Psoas muscle (tissue), 8 donors: ENCODE results near the gene COPG1. TPM values are rescaled to one million over a fixed set of nuclear protein-coding genes. Genes with fewer than 3 reads are reported as not detected.

Experiments used
- ATAC-seq, 4 donors: fragments of 200-7000 bp; cut with Tn5 transposase; one replicate each; pipeline ENCODE4 v1.9.1; 2020; ENCODE audit warnings: moderate library complexity in 3 of 4, mild to moderate bottlenecking in 2 of 4
- DNase-seq, 2 donors: peaks; one replicate each; pipeline ENCODE4 v3.0.0-alpha.2; 2020
- H3K27ac ChIP-seq: fragments of 200-600 bp; one replicate; pipeline ENCODE4 v1.8.0; 2022
- H3K27me3 ChIP-seq, 3 donors: fragments of 200-600 bp in 1 of 3; one replicate each; pipeline versions ENCODE4 v1.6.1 to v1.8.0; 2013 to 2022; ENCODE audit warnings: low read length in 2 of 3, mild to moderate bottlenecking in 2 of 3, moderate library complexity in 1 of 3; ENCODE audit not compliant: insufficient read depth in 3 of 3
- H3K36me3 ChIP-seq, 2 donors: fragments of 200-600 bp in 1 of 2; one replicate each; pipeline versions ENCODE4 v1.6.1 to v1.8.0; 2013 to 2022; ENCODE audit warnings: low read depth in 1 of 2, mild to moderate bottlenecking in 1 of 2, moderate library complexity in 1 of 2; ENCODE audit not compliant: insufficient read depth in 1 of 2
- H3K4me1 ChIP-seq: fragments of 200-600 bp; one replicate; pipeline ENCODE4 v1.8.0; 2022
- H3K4me3 ChIP-seq: fragments of 200-600 bp; one replicate; pipeline ENCODE4 v1.8.0; 2022; ENCODE audit warnings: mild to moderate bottlenecking
- H3K9me3 ChIP-seq: fragments of 200-600 bp; one replicate; pipeline ENCODE4 v1.8.0; 2022
- WGBS, 3 donors: extraction: QIAGEN DNeasy Blood & Tissue Kit; methylation state at CpG; one replicate each; pipeline versions ENCODE4 v1.1.6 to v1.1.7; 2013; 5-methylcytosine and 5-hydroxymethylcytosine counted together
- intact Hi-C, 2 donors: fragments of 100-400 bp; cut with DNase I; formaldehyde crosslinking; loops; one replicate each; pipeline versions ENCODE4 v1.11.0 to v1.14.2; 2022
- polyA plus RNA-seq, 3 donors: library from polyadenylated mRNA; stranded (reverse); fragments of 200-250 nt; gene quantifications; one replicate each; pipeline ENCODE4 v1.2.3, GENCODE V29; 2013
- total RNA-seq, 4 donors: library from RNA; stranded (reverse); fragmentation: NEBNext Ultra II Directional in 2 of 4; extraction: Animal tissue kit (Norgen Biotek cat#: 25700) in 2 of 4; gene quantifications; one replicate each; pipeline versions ENCODE4 v1.2.1 to v1.2.4, GENCODE V29; 2021 to 2023
- TF ChIP-seq, protein P1 (sequence below): fragments of 200-600 bp; IDR thresholded peaks from one replicate; pipeline ENCODE4 v1.8.0; 2022; ENCODE audit warnings: antibody characterized with exemption
- donor health status: healthy with polysubstance abuse.
- donor health status: DM: no; HTN: no; CAD: no; lungs with moderate emphysema.
- donor health status: Bipolar disorder and iron deficiency.
- donor health status: healthy.
- donor health status: DM: yes; HTN: yes; CAD: no.
- donor health status: DM: no; HTN: no; CAD: no.
- donor health status: DM: no; HTN: no; CAD: no.
- donor health status: DM: yes; HTN: yes; CAD: no.

Gene COPG1
- total and polyA plus RNA-seq, 7 donors = 58.4 to 96.1 (median 66.9) TPM

DNA sequence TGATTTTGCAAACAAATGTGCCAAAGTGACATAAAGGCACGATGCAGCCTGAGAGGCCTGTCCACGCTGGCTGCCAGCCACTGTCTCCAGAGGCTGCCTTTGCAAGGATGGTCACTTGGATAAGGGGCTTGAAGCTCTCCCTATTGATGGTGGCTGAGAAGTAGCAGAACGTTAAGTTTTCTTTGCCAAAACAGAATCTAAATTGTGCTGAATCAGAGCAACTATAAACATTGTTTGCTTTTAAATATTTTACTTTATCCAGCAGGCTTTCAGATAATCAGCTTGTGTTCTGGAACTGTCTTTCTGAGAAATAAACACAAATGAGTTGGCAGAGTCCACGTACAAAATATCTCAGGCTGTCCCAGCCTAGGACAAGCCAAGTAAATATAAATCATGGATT, 41.9 kb upstream of the COPG1 start:
- WGBS, 3 donors = 34 to 63% (median 35%) methylated on average over 4 of the region's 4 CpGs
- no peaks in the 10 kb centered on the region for H3K9me3 ChIP-seq
- H3K4me3 ChIP-seq = no peak overlapping the region
- H3K27me3 ChIP-seq = no peaks in the 10 kb centered on the region
- no peak for ATAC-seq
- H3K27ac ChIP-seq = no peak overlapping the region
- H3K36me3 ChIP-seq = no peaks in the 10 kb centered on the region
- H3K4me1 ChIP-seq = peaks cover 14% of the 10 kb centered on the region
- intact Hi-C loops = no loop called here
- no peak for DNase-seq
- TF ChIP-seq, protein P1, sequence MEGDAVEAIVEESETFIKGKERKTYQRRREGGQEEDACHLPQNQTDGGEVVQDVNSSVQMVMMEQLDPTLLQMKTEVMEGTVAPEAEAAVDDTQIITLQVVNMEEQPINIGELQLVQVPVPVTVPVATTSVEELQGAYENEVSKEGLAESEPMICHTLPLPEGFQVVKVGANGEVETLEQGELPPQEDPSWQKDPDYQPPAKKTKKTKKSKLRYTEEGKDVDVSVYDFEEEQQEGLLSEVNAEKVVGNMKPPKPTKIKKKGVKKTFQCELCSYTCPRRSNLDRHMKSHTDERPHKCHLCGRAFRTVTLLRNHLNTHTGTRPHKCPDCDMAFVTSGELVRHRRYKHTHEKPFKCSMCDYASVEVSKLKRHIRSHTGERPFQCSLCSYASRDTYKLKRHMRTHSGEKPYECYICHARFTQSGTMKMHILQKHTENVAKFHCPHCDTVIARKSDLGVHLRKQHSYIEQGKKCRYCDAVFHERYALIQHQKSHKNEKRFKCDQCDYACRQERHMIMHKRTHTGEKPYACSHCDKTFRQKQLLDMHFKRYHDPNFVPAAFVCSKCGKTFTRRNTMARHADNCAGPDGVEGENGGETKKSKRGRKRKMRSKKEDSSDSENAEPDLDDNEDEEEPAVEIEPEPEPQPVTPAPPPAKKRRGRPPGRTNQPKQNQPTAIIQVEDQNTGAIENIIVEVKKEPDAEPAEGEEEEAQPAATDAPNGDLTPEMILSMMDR = no peak

DNA sequence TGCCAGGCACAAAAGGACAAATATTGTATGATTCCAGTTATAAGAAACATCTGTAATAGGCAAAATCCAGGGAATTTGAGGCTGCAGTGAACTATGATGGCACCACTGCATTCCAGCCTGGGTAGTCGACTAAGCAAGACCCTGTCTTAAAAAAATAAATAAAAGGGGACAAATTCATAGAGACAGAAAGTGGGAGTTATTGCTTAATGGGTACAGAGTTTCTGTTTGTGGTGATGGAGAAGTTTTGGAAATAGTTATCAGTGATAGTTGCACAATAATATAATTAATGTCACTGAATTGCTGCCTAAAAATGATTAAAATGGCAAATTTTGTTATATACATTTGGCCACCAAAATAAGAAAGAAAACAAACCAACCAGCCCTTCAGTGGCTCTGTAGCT, 38.1 kb upstream of the COPG1 start:
- DNase-seq (no peak), ATAC-seq (no peak)
- H3K4me3 ChIP-seq = peak overlapping the region; percentile 41
- 67 to 87% (median 76%) methylated on average over 1 of the region's 1 CpG for WGBS, 3 donors
- intact Hi-C loops = loop anchor here in 1 of 2 donors (2.0 kb wide), 1 partner anchor 15 kb away; no protein-coding TSS in a partner anchor
- H3K36me3 ChIP-seq = no peaks in the 10 kb centered on the region
- TF ChIP-seq, protein P1 = no peak
- no peaks in the 10 kb centered on the region for H3K27me3 ChIP-seq
- H3K9me3 ChIP-seq = no peaks in the 10 kb centered on the region
- peaks cover 16% of the 10 kb centered on the region for H3K4me1 ChIP-seq
- peak overlapping the region; percentile 72 for H3K27ac ChIP-seq

DNA sequence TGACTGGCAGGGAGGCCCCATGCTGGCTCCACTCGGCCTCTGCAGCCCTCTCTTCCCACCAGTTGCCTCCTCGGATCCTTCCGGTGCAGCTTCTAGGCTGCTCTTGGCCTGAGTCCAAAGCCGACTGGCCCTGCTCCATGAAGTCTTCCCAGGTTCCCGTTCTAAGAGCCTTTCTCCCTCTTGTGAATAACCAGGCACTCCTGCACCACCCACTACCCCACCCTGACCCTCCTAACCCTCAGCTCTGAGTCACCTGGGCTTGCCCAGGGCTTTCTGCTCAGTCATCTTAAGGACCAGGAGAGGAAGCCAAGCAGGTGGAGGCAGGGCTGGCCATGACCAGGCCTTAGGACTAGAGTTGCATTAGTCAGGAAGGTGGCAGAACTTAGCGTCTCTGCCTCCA, 37.6 kb upstream of the COPG1 start:
- peak; percentile 99 to 100 (median 100) for ATAC-seq
- H3K4me3 ChIP-seq = peak overlapping the region; percentile 41
- peak overlapping the region; percentile 72 for H3K27ac ChIP-seq
- H3K9me3 ChIP-seq = no peaks in the 10 kb centered on the region
- no peaks in the 10 kb centered on the region for H3K36me3 ChIP-seq
- intact Hi-C loops = loop anchor here in 1 of 2 donors (2.0 kb wide), 1 partner anchor 15 kb away; no protein-coding TSS in a partner anchor
- peaks cover 16% of the 10 kb centered on the region for H3K4me1 ChIP-seq
- no peaks in the 10 kb centered on the region for H3K27me3 ChIP-seq
- 7 to 17% (median 9%) methylated on average over 6 of the region's 6 CpGs for WGBS, 3 donors
- DNase-seq = peak; percentile 72 to 86
- TF ChIP-seq, protein P1 = no peak

DNA sequence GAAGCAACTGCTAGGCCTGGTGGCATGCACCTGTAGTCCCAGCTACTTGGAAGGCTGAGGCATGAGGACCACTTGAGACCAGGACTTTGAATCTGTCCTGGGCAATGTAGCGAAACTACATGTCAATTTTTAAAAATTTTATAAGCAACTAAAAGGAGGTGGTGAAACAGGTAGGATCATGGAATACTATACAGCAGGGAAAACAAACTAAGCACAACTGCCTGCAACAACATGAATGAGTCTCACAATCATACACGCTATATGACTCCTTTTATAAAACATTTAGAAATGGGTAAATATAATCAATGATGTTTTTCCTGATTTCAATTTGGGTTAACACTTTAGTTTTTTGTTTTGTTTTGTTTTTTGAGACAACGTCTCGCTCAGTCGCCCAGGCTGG, 36.2 kb upstream of the COPG1 start:
- ATAC-seq = no peak
- intact Hi-C loops = no loop called here

More for the DNA sequence above, 36.2 kb upstream of the COPG1 start:
- 93 to 98% (median 96%) methylated on average over 5 of the region's 5 CpGs for WGBS, 3 donors
- Histone ChIP-seq H3K9me3 (no peaks in the 10 kb centered on the region), H3K4me1 (peaks cover 16% of the 10 kb centered on the region), H3K27me3 (no peaks in the 10 kb centered on the region), H3K4me3 (no peak overlapping the region), H3K27ac (no peak overlapping the region), H3K36me3 (no peaks in the 10 kb centered on the region)
- TF ChIP-seq, protein P1 = no peak
- DNase-seq = no peak
